Endodermal cell (in vitro differentiated cells): ENCODE data around the gene SLC25A21. TPM values are rescaled to one million over a fixed set of nuclear protein-coding genes. Genes with fewer than 3 reads are reported as not detected.

Experiments
- DNase-seq: peaks from one replicate; pipeline ENCODE4 v3.0.0-alpha.2; 2017
- H3K27ac ChIP-seq: 2 replicates; pipeline ENCODE4 v1.5.1; 2013; ENCODE audit warnings: mild to moderate bottlenecking, low read depth, low read length, moderate library complexity
- H3K27me3 ChIP-seq: 2 replicates; pipeline ENCODE4 v1.6.1; 2013; ENCODE audit warnings: mild to moderate bottlenecking, low read length, moderate library complexity; ENCODE audit not compliant: insufficient read depth, control insufficient read depth, poor library complexity, severe bottlenecking
- H3K36me3 ChIP-seq: 2 replicates; pipeline ENCODE4 v1.7.0; 2013; ENCODE audit warnings: mild to moderate bottlenecking, low read length, moderate library complexity; ENCODE audit not compliant: control insufficient read depth, insufficient read depth
- H3K4me1 ChIP-seq: one replicate; pipeline ENCODE4 v1.7.0; 2013; ENCODE audit warnings: low read length; ENCODE audit not compliant: control insufficient read depth, insufficient read depth
- H3K4me3 ChIP-seq: 2 replicates; pipeline ENCODE4 v1.5.1; 2013; ENCODE audit warnings: mild to moderate bottlenecking, low read length, moderate library complexity
- H3K9ac ChIP-seq: 2 replicates; pipeline ENCODE4 v1.6.1; 2013; ENCODE audit warnings: mild to moderate bottlenecking, low read length, moderate library complexity; ENCODE audit not compliant: poor library complexity, severe bottlenecking; ENCODE audit errors: extremely low read depth
- H3K9me3 ChIP-seq: 2 replicates; pipeline ENCODE4 v1.6.1; 2013; ENCODE audit warnings: mild to moderate bottlenecking, low read length, moderate library complexity; ENCODE audit not compliant: control insufficient read depth
- H3K27ac Mint-ChIP-seq: 2 replicates; pipeline ENCODE4 v1.8.0; 2020; ENCODE audit warnings: mixed read lengths
- H3K27me3 Mint-ChIP-seq: 2 replicates; pipeline ENCODE4 v1.8.0; 2021; ENCODE audit warnings: mild to moderate bottlenecking, mixed read lengths; ENCODE audit not compliant: insufficient read depth
- H3K36me3 Mint-ChIP-seq: 2 replicates; pipeline ENCODE4 v1.8.0; 2020; ENCODE audit warnings: low read depth, mixed read lengths
- H3K4me1 Mint-ChIP-seq: 2 replicates; pipeline ENCODE4 v1.8.0; 2020; ENCODE audit warnings: mixed read lengths
- H3K4me3 Mint-ChIP-seq: 2 replicates; pipeline ENCODE4 v1.8.0; 2020; ENCODE audit warnings: mild to moderate bottlenecking, moderate library complexity, mixed read lengths
- H3K9me3 Mint-ChIP-seq: 2 replicates; pipeline ENCODE4 v1.8.0; 2020; ENCODE audit warnings: mild to moderate bottlenecking, mixed read lengths
- WGBS, 2 experiments: methylation state at CpG; one replicate each; pipeline versions ENCODE4 v1.1.5 to v1.1.7; 2013; ENCODE audit warnings: missing lambda C conversion rate in 2 of 2, mixed read lengths in 1 of 2; ENCODE audit not compliant: insufficient coverage in 1 of 2, insufficient read length in 1 of 2; 5-methylcytosine and 5-hydroxymethylcytosine counted together
- total RNA-seq, 2 donors: library from RNA; stranded (reverse); fragmentation: NEBNext Ultra II Directional in 1 of 2; extraction: Animal tissue kit (Norgen Biotek cat#: 25700) in 1 of 2; gene quantifications; 2 replicates in 1 of 2; 3 replicates in 1 of 2; pipeline ENCODE4 v1.2.1, GENCODE V29; 2021
- TF ChIP-seq, protein P1 (sequence below): fragments of 200-600 bp; sonication (generic); conservative IDR thresholded peaks from 2 replicates; pipeline ENCODE4 v1.5.0; 2021; ENCODE audit warnings: antibody characterized with exemption, mild to moderate bottlenecking

SLC25A21 gene
- total RNA-seq, 2 donors from 2014 or later, result 1.9 TPM

DNA sequence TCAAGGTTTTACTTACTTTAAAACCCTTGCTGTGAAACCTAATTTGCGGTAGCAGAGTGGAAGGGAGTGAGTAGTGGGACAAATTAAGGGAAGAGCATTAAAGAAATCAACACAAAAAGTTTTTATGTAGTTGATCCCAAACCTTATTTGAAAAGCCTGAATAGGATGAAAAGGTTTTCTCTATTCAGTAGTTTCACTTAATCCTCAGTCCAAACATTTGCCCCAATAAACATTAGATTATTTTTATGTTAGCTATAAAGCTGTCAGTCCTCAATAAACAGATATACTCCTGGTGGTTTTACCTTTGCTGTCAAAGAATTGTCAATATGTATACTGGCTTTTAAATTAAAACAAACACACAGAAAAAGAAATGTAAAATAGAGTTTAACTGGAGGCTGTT, 374.8 kb downstream of the SLC25A21 start:
- no peak for DNase-seq
- H3K27me3 Mint-ChIP-seq, result no peaks in the 10 kb centered on the region
- Histone ChIP-seq H3K27me3 (no peaks in the 10 kb centered on the region), H3K9ac (no peak overlapping the region), H3K4me3 (no peak overlapping the region), H3K4me1 (no peaks in the 10 kb centered on the region), H3K9me3 (no peaks in the 10 kb centered on the region), H3K36me3 (no peaks in the 10 kb centered on the region), H3K27ac (no peak overlapping the region)
- H3K9me3 Mint-ChIP-seq, result no peaks in the 10 kb centered on the region
- H3K4me3 Mint-ChIP-seq, result no peak overlapping the region
- H3K4me1 Mint-ChIP-seq, result no peaks in the 10 kb centered on the region
- WGBS, 2 experiments, result 88% methylated on average over 1 of the region's 1 CpG; no CpG with 5 or more reads in 1 of the 2 experiments
- TF ChIP-seq, protein P1, sequence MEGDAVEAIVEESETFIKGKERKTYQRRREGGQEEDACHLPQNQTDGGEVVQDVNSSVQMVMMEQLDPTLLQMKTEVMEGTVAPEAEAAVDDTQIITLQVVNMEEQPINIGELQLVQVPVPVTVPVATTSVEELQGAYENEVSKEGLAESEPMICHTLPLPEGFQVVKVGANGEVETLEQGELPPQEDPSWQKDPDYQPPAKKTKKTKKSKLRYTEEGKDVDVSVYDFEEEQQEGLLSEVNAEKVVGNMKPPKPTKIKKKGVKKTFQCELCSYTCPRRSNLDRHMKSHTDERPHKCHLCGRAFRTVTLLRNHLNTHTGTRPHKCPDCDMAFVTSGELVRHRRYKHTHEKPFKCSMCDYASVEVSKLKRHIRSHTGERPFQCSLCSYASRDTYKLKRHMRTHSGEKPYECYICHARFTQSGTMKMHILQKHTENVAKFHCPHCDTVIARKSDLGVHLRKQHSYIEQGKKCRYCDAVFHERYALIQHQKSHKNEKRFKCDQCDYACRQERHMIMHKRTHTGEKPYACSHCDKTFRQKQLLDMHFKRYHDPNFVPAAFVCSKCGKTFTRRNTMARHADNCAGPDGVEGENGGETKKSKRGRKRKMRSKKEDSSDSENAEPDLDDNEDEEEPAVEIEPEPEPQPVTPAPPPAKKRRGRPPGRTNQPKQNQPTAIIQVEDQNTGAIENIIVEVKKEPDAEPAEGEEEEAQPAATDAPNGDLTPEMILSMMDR, result no peak
- no peak overlapping the region for H3K27ac Mint-ChIP-seq
- H3K36me3 Mint-ChIP-seq, result no peaks in the 10 kb centered on the region

DNA sequence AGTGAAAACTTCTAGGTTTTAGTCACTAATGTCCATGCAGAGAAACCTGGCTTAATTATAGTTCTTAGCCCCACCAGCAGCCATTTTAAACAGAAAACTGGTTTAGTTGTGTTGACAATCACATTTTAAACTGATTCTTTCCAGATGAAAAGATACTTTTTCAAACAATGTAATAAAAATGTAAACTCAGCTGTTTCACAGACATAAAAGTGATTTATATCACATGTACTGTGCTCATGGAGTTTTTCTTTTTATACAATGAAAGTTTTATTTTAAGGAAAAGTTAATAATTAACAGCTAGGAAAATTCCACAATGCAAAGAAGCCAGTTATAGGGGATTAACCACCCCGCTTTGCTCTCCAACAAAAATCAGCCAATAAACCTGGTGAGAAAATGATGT, 381.0 kb downstream of the SLC25A21 start:
- Mint-ChIP-seq H3K36me3 (no peaks in the 10 kb centered on the region), H3K4me3 (no peak overlapping the region), H3K4me1 (peaks cover 5% of the 10 kb centered on the region), H3K27ac (no peak overlapping the region), H3K9me3 (no peaks in the 10 kb centered on the region), H3K27me3 (no peaks in the 10 kb centered on the region)
- H3K27me3 ChIP-seq, result no peaks in the 10 kb centered on the region
- no peaks in the 10 kb centered on the region for H3K36me3 ChIP-seq
- TF ChIP-seq, protein P1, result no peak
- WGBS, 2 experiments, result 89% methylated on average over 1 of the region's 1 CpG; no CpG with 5 or more reads in 1 of the 2 experiments
- DNase-seq, result no peak
- no peak overlapping the region for H3K4me3 ChIP-seq
- H3K9ac ChIP-seq, result no peak overlapping the region
- no peaks in the 10 kb centered on the region for H3K4me1 ChIP-seq
- no peaks in the 10 kb centered on the region for H3K9me3 ChIP-seq
- no peak overlapping the region for H3K27ac ChIP-seq

DNA sequence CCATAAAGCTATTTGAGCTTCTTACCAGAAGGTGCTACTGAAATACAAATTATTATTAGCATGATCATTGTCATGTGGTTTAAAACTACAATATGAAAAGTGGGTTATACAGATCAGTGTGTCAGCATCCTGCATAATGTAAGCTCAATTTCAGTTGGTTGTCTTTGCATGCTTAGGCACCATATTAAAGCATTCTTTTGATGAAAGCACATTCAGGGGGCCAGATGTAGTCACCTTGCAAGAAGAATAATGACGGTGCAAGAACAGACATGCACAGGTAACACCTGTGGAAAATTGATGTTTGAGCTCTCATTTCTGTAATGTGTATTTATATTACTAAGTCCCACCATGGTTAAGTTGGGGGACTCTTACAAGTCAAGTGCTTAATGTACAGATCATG, 386.9 kb downstream of the SLC25A21 start:
- 91 to 100% methylated on average over 1 of the region's 1 CpG for WGBS, 2 experiments

More for the DNA sequence above, 386.9 kb downstream of the SLC25A21 start:
- Histone ChIP-seq H3K4me1 (no peaks in the 10 kb centered on the region), H3K27ac (no peak overlapping the region), H3K4me3 (no peak overlapping the region), H3K9me3 (peaks cover 20% of the 10 kb centered on the region), H3K9ac (no peak overlapping the region), H3K27me3 (no peaks in the 10 kb centered on the region), H3K36me3 (no peaks in the 10 kb centered on the region)
- Mint-ChIP-seq H3K4me3 (no peak overlapping the region), H3K27me3 (peaks cover 1% of the 10 kb centered on the region), H3K9me3 (peaks cover 21% of the 10 kb centered on the region), H3K27ac (no peak overlapping the region), H3K36me3 (peaks cover 1% of the 10 kb centered on the region), H3K4me1 (no peaks in the 10 kb centered on the region)
- no peak for DNase-seq
- TF ChIP-seq, protein P1, result no peak
